HG03159 (cell line): ENCODE results near the gene POLG.

ENCODE experiments used
- ATAC-seq: cut with Tn5 transposase; IDR thresholded peaks from one replicate; pipeline ENCODE4 v1.9.1; 2021; ENCODE audit warnings: mild to moderate bottlenecking, moderate library complexity; ENCODE audit not compliant: unreplicated experiment

The POLG gene

DNA sequence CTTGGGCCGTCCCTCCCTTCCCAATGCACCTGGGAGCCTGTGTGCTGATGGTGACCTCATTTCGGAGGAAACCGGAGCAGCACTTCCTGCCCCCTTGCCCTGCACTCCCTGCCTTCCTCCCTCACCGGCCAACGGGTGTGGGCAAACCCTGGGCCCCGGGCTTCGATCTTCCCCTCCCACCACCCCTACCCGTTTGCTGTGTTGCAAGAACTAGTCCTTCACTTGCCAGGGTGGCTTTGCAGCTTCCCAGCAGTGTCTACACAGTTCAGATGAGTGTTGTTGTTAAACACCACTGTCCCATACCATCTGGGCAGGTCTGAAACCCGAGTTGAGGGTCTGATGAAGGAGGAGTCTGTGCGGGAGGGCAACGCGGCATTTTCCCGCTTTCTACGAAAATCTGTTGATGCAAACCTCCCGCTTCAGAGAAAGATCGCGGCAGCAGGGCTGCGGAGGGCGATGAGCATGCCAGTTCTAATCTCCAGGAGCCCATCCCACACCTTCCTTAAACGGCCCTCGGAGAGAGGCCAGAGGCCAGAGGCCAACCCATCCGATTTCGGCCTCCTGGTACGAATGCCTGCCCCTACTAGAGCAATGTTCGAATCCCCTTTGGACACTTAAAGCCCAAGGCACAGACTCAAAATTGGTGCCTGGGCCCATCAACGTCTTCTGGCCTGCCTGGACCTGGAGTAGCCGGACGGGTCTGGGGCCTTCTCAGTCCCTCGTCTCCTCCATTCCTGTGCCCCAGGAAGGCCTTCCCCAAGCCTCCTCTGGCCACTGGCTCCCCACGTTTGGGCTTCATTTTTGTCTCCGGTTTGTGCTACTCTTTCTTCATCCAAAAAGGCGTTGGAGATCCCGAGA is 35.7 kb upstream of the POLG start:
- ATAC-seq = no peak

DNA sequence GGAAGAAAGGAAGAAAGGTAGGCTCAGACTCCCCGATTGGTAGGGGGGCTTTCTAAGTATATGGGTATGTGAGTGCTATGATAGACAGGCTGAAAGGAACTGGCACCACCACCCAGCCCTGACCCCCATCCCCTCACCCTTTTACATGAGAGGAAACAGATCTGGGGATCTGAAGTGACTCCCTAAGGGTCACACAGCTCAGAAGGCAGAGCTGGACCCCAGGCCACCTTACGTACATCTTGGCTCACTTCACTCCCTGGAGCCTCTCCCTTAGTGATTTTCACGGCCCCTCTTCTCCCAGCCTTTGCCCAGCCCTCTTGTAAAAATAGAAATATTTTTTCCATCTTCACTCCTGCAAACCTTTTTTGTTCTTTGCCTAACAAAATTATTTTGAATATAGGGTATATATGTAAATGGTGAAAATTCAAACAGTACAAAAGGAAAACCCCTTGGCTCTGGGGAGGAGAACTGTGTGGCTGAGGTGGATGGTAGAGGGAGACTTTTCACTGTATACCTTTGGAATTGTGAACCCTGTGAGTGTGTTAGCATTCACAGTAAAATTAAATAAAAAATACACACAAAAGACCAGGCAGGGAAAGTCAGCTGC is 34.8 kb upstream of the POLG start:
- ATAC-seq = no peak

DNA sequence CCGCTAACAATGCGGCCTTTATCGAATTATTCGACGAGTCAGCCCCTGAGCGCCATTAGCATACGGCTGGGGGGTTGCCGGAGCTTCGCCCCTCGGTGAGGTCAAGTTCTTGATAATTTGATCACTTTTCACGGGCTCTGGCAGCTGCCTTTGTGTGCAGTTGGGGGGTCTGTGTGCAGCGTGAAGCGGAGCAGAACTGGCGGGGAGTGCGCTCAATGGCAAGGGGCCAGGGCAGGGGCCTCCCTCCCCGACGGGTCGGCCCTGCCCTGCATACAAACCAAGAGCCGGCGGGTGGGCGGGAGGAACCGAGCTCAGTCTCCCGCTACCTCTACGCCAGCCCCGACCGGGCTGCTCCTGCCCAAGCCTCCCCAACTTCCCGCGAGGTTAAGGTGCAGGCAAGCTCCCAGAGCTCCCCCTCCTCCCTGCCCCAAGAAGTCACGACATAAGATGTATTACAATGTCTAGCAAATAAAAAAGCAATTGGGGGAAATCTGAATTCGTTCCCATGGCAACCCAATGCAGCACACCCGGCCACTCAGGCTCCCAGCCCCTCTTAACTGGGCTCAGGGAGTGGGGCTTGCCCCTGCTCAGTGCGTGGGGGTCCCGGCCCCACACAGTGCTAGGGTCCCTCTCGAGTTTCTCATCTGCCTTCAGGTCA is 34.1 kb upstream of the POLG start:
- no peak for ATAC-seq

DNA sequence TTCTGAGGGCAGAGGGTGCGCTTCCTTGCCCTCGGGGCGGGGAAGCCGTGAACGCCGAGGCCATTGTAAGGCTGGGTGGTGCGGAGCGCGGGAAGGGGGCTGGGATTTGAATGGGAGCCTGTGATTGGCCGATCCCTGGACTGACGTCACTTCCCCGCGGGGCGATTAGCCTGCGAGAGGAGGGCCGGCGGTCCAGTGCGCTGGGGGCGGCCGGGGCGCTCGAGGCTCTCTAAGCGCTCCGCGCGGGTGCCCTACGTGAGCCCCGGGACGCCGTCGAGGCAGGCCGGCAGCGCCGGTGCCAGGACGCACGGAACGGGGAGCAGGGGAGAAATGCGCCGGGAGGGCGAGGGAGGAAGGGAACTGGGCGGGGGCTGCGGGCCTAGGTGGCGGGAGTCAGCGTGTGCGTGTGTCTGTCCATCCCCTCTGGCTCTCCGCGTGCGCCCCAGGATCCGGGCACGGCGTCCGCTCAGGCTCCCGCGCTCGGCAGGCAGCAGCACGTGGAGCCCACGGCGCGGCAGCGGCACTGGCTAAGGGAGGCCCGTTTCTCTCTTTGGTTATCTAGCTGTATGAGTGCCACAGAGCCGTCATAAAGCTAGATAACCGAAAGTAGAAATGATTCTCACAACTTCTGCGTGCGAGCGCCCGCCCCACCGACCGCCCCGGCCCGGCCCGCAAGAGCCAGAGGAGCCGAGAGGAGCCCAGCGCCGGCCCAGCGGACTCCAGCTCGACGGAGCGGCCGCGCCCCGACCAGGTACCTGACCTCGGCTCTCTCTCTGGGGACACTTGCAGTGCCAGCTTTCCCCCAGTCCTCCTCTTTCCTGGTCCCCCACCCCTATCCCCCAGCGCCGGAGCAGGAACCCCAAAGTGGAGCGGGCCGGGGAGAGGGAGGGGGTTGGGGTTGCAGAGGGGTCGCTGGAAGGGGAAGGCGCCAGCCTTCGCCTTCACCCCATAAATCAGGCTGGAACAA is 33.1 kb upstream of the POLG start:
- no peak for ATAC-seq

DNA sequence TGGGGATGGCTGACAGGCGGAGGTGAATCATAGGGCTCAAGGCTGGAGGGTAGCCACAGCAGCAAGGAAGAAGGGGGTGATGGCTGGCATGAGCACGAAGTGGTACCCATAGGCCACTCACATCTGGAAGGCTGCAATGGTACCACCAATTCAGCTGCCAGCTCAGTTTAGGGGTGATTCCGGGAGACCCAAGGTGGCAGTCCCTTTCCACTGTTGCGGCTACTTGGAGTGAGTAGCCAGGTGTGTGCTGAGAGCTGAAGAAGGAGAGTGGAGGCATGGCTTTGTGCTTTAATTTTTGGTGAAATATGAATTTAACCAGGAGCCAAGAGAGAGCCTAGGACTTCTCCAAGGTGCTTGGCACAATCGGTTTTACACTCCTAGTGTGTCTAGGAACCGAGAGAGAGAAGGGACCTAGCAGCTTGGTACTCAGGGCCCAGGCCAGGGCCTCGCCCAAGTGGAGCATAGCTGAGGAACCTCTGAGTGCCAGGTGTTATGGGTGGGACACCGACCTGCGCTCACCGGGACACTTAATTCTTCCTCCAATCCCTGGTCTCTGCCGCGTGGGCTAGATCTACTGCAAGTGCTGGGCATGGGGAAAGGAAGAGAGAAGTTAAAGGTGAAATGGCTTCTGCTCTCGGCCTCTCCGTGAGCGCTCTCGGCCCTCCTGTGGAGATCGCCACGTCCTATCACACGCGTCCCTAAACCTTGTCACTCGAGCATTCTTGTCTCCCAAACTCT is 32.2 kb upstream of the POLG start:
- ATAC-seq = no peak

DNA sequence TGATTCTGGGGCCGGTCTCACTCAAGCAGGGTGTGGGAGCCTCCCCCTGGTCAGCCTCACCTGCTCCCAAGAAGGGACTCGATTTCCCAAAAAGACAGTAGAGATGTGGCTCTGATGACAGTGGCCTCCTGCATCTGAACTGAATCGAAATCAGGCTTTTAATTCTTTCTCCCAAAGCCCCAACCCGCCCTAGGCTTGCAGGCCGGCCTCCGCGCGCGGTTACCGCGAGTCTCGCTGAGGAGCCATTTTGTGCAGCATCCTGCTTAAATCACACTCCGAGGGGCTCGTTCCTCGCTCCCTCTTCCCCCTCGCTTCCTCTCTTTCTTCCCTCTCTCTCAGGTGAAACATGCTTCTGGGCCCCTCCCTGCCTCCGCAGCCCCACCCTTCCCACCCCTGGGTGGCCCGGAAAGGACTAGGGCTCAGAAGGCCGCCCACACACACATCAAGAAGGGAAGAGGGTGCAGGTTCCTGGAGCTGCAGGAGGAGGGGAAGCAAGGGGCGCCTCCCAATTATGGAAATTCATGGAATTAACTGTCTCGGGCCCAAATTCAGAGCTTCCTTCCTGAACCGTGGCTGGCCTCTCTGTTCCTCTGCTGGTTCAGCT is 30.9 kb upstream of the POLG start:
- ATAC-seq = no peak

DNA sequence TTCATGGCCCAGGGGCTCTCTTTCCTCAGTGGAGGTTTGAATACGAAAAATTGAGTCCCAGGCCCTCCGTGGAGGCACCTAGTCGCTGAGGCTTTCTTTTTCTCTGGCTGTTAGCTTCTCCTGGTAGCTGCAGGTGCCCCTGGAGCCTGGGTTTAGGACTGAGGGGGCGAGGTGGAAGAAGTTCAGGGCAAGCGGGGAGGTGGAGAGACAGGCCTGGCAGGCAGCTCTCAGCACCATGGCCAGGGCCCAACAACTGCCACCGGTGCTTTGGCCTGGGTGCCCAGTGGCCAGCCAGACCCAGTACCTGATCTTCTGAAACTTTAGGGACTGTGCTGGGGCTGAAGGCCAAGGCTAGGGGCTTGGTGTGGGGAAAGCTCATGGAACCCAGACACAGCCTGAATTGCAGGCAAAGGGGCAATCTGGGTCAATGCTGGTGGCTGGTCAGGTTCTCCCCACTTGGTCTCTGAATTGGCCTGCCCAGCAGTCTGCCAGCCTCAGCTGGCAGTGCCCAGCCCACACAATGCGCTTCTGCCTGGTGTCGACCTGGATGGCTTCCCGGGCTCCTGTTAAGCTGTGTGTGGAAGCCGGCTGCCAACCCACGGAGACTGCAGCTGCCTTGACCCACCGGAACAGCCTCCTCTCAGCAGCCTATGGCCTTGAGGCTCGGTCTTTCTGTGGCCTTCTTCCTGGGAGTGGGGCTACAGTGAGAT is 30.3 kb upstream of the POLG start:
- no peak for ATAC-seq

DNA sequence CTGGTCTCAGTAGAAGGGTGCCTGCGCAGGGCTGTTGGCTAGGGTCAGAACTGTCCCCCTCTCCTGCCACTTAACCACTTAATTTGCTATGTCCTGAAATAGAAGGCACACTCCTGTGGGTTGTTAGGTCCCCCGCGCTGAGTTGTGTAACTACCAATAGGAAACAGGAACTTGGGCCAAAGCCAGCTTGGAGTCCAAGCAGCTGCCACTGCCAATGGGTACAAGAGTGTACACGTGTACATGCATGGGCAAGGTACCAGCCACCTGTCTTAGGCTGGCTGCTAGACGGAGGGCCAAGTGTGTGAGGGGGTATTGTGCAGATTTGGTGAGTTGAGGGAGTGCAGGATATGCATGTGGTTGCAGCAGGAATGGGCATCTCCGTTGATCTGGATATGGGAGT is 29.7 kb upstream of the POLG start:
- no peak for ATAC-seq

DNA sequence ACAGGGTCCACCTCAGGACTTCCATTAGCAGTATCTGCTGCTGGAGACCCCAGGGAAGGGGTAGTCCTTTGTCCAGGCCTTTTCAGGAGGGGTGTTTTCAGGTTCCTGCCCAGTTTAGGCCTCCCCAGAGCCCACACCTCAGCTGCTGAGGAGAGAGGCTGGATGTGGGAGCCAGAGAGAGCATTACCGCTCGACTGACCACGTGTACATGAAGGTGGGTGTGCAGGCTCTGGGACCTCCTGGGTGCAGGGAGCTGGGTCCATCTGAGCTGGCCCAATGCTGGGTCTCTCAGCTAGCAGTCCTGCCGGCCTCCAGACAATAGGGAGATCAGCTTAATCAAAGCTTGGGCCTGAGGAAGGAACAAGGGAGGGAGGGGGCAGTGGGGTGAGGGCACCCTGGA is 29.1 kb upstream of the POLG start:
- no peak for ATAC-seq

DNA sequence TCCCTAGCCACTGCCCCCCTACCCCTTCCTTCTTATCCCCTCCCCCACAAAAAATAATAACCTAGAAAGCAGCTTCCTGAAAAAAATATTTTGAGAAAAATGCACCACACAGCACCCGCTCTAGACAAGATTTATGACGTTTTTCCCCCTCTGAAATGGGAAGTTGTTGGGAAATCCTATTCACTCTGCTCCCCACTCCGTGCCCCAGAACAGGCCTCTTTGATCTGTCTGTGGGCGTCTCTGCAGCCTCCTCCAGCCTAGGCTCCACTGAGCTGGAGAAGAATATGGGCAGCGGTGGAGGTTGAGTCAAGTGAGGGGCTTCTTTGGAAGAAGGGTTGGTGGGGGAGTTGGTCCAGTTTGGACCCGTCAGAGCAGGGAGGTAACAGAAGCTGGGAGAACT is 28.5 kb upstream of the POLG start:
- no peak for ATAC-seq

DNA sequence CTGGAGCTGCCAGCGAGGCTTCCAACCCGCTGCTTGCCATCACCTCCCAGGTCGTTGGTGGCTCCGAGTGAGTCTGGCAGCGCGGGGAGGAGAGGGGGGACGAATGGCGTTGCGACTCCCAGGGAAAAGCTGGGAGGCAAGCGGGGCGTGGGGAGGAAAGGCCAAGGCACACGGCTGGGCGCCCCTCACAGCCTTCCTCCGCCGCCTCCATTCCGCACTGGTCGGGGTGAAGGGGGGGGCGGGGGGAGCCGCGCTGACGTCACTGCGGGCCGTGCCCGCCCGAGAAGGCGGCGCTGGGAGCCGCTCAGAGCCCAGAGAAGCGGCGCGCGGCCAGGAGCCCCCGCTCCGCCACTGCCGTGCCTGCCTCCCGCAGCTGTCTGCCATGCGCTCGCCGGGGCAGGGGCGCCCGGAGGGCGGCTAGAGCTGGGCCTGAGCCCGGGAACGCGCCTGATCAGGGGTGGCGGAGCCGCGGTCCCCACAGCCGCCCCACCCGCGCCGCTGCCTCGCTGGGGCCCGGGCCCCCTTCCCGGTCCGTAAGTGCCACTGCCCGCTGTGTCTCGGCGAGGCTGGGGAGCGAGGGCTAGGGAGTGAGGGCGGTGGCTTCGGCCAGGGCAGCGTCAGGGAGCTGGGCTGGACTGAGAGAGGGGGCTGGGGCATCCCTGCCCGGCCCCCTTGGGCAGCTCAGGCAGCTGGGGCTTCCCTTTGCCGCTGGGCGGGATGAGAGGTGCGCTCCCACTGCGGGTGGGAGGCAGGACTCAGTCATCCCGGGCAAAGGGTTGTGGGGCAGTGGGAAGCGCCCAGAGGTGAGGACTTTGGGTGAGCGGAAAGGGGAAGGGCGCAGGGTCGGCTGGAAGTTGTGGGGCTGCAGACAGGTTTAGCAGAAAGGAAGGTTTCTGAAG is 27.8 kb upstream of the POLG start:
- ATAC-seq = no peak

DNA sequence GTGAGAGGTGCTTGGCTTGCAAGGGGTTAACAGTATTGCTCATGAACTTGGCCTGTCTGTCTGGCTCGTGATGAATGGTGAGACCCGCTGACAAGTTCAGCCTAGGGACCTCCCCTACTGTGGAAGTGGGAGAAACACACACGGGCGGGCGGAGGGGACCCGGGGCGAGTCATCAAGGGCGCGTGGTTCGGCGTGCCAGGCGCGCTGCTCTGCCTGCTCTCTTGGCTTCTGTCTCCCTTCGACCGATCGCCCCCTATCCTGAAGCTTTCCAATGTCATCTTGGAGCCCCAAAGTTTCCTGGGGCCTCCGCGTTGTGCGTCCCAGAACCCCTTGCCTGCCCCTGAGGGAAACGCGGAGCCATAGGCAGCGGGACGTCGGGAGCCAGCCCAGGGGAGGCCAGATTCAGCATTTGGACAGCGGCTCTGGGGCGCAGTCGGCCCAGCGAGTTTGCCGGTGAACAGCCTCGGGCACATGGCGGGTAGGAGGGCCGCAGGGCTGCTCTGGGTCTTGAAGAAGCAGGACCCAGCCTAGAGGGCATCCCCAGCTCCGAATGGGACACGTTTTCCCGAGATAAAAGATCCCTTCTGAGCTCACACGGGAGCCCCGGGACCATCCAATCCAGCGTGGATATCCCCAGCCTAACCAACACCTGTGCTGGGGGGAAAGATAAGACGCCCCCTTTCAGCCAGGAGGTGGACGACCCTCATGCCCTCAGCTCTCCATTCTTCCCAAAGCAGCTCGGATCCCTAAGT is 27.0 kb upstream of the POLG start:
- no peak for ATAC-seq

DNA sequence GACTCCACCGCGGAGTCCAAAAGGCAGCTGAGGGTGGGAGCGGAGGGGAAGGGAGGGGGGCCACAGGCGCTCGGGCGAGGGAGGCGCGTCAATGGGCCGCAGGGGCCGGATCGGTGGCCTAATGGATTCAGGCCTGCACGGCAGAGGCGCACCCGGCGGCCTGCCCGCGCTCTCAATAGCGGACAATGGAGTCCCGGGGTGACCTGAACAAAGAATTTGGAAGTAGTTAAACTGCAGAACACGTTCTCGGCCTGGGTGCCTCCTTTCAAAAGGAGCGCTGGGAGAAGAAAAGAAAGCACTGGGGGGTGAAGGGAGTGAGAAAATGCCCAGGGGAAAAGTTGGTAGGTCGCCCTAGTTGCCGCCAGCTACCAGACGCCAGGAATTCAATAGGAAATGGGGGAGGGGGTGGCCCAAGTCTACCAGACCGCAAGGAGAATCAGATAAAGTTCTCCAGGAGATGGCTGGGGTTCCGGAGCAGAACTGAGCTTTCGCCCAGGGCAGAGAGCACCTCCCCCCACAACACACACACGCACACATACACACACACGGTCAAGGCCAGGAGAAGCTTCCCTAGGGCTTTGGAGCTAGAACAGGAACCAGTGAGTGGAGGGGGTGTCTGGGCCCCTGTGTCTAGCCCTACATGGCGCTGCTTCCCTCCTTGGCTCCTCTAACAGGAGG is 25.8 kb upstream of the POLG start:
- no peak for ATAC-seq

DNA sequence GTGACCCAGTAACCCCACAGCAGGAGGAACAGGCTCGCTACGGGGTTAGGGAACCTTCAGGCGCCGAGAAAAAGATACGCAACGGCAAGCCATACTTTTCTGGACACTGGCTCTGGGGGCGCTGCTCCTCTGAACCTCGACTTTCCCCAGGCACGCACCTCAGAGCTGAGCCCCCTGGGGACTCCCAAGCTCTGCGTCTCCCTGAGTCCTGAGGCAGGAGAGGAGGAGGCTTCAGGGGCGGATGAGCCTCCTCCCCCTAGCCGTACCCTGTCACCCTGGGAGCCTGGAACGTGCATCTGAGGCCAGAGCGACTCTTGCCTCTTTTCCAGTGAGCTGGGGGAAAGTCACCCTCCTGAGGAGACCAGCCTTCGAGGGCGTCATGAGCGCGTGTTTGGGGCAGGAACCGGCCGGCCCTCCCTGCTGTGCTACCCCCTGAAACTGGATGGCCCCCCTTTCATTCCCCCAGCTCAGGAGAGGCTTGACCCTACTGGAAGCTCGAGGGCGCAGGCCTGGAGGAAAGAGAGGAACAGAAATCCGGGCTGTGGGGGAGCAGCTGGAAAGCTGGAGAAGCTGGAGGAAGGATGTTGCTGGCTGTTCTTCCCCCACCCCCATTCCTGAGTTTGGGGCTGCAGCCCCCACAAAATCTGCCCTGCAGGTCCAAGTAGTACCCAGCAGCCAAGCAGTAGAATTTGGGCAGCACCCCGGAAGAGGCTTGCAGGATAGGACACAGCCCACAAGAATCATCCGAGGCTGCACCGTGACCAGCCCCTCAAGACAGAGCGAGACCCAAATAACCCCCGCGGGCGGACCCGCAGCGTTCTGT is 25.1 kb upstream of the POLG start:
- no peak for ATAC-seq

DNA sequence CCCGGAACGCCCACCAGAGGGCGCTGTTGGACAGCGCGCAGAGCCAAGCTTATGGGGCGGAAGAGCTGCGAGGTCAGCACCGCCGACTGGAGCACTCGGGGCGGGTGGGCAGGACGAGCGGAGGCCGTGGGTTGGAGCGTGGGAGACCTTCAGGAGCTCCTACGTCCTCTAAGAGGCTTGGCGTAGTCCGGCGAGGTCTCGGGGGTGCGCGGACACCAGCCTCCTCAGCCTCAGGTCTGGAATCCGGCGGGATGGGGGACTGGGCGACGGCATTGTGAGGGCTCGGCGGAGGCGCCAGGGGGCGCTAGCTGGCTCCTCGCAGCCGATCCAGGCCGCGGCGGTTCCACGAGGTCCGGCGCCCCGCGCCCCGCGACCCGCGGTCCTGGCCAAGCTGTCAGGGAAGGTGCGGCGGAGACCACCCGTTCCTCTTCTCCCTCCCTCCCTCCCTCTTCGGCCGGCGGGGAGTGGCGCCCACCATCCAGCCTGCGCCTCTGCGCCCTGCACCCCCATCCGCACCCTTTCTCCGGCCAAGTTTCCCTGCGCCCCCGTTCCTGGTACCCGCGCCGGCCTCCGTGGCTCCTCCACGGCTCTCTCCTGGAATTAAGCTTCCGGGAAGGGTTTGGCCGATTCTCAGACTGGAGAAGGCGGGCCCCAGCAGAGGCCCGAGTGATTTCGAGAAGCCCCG is 24.3 kb upstream of the POLG start:
- ATAC-seq = peak; percentile 89

DNA sequence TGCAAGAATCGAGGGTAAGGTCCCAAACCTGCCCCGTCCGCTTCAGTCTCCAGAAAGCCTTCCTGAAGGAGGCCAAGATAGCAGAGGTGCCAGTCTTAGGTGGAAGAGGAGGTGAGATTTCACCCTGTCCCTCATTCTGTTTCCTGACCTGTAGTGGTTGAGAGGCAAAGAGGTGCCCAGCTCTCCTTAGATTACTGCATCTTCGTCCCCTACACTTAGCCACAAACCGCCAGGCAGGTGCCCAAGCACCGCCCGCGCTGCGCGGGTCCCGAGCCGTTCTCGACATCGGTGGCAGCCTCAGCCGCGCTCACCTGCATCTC is 23.8 kb upstream of the POLG start:
- peak; percentile 7 for ATAC-seq
